ENCODE results near the gene RAD23A. TPM values are rescaled to one million over a fixed set of nuclear protein-coding genes. Genes with fewer than 3 reads are reported as not detected.

RAD23A gene
- total RNA-seq, 2 experiments from 2014 or later = 90.0 to 92.7 TPM

DNA sequence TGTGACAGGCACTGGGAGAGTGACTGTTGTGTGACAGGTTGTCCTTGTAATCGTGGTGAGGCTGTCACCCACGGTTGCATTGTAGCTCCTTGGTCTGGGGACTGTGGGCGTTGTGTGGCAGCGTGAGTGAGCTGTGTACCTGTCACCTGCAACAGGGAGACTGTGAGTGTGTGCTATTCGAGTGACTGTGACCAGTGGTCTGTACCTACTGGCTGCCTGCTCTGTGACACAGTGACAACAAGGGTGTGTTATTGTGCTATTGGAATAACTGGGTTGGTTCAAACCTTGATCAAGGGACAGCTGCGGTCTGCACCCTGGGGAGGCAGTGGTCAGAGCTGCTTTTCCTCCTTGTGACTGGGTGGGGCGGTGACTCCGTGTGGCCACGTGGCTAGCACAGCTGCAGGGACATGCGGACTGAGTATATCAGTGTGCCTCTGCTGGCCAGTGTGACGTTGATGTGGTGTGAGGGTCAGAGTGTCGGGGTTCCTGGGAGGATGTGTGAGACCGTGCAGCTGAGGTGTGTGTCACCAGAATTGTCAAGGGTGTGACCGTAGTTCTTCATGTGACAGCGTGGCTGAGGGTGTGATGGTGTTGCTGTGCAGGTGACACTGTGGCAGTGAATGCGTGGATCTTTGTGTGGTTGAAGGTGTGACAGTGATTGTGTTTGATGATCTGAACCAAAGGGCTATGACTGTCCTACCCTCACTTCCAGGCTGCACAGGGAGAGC is 39.6 kb downstream of the RAD23A start:
- DNase-seq = peak in 1 of 14 experiments; percentile 45
- ChIA-PET POLR2A (interaction anchor here (0.9 kb wide), 1 partner anchor 69 kb away, joined by 3 read pairs; no protein-coding TSS in a partner anchor), CTCF (interaction anchor here (0.5 to 1.1 kb wide), 3 partner anchors 45 to 140 kb away, joined by 3 to 6 read pairs (median 4); no protein-coding TSS in a partner anchor)
- Histone ChIP-seq H3K27ac (ENCODE audit: low read depth in 1 of 2, low read length in 2 of 2) (peak overlapping the region in 1 of 2 donors; percentile 4), H3K27me3 (ENCODE audit: control insufficient read depth in 1 of 2, insufficient read depth in 2 of 2, low read length in 2 of 2) (peaks cover 0 to 2% of the 10 kb centered on the region in 2 experiments), H3K4me1 (ENCODE audit: insufficient read depth, low read length) (peaks cover 16% of the 10 kb centered on the region), H3K4me3 (ENCODE audit: low read length) (no peak overlapping the region), H3K9me3 (ENCODE audit: control insufficient read depth in 1 of 2, insufficient read depth in 1 of 2, low read length in 2 of 2) (peaks cover 0 to 5% of the 10 kb centered on the region in 2 experiments), H3K36me3 (ENCODE audit: insufficient read depth, low read length) (no peaks in the 10 kb centered on the region)
- H3K36me3 Mint-ChIP-seq (ENCODE audit: low read depth) = no peaks in the 10 kb centered on the region
- H3K4me3 Mint-ChIP-seq = no peak overlapping the region
- no peak for ATAC-seq (ENCODE audit: poor library complexity)
- no peaks in the 10 kb centered on the region for H3K4me1 Mint-ChIP-seq (ENCODE audit: low read depth)
- intact Hi-C loops (cut with DNase I, micrococcal nuclease) = loop anchor here (5.0 to 10.0 kb wide), 2 partner anchors 47 to 50 kb away; no protein-coding TSS in a partner anchor
- H3K9me3 Mint-ChIP-seq = no peaks in the 10 kb centered on the region
- peaks cover 5% of the 10 kb centered on the region for H3K27me3 Mint-ChIP-seq
- TF ChIP-seq, protein P1, sequence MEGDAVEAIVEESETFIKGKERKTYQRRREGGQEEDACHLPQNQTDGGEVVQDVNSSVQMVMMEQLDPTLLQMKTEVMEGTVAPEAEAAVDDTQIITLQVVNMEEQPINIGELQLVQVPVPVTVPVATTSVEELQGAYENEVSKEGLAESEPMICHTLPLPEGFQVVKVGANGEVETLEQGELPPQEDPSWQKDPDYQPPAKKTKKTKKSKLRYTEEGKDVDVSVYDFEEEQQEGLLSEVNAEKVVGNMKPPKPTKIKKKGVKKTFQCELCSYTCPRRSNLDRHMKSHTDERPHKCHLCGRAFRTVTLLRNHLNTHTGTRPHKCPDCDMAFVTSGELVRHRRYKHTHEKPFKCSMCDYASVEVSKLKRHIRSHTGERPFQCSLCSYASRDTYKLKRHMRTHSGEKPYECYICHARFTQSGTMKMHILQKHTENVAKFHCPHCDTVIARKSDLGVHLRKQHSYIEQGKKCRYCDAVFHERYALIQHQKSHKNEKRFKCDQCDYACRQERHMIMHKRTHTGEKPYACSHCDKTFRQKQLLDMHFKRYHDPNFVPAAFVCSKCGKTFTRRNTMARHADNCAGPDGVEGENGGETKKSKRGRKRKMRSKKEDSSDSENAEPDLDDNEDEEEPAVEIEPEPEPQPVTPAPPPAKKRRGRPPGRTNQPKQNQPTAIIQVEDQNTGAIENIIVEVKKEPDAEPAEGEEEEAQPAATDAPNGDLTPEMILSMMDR (IDR thresholded peaks at IDR 0.05) = no peak
- no peak overlapping the region for H3K27ac Mint-ChIP-seq

- Mint-ChIP-seq H3K4me3 (no peak overlapping the region), H3K9me3 (no peaks in the 10 kb centered on the region), H3K36me3 (ENCODE audit: low read depth) (no peaks in the 10 kb centered on the region), H3K27ac (no peak overlapping the region), H3K27me3 (peaks cover 5% of the 10 kb centered on the region), H3K4me1 (ENCODE audit: low read depth) (no peaks in the 10 kb centered on the region)
- TF ChIP-seq, protein P1 (IDR thresholded peaks at IDR 0.05) = no peak
- Histone ChIP-seq H3K27ac (ENCODE audit: low read depth in 1 of 2, low read length in 2 of 2) (no peak overlapping the region), H3K4me3 (ENCODE audit: low read length) (no peak overlapping the region), H3K4me1 (ENCODE audit: insufficient read depth, low read length) (peaks cover 16% of the 10 kb centered on the region), H3K9me3 (ENCODE audit: control insufficient read depth in 1 of 2, insufficient read depth in 1 of 2, low read length in 2 of 2) (peaks cover 0 to 5% of the 10 kb centered on the region in 2 experiments), H3K36me3 (ENCODE audit: insufficient read depth, low read length) (no peaks in the 10 kb centered on the region), H3K27me3 (ENCODE audit: control insufficient read depth in 1 of 2, insufficient read depth in 2 of 2, low read length in 2 of 2) (peaks cover 0 to 2% of the 10 kb centered on the region in 2 experiments)
- DNase-seq = no peak
- ChIA-PET POLR2A (no interaction called here), CTCF (no interaction called here)
- intact Hi-C loops (cut with DNase I, micrococcal nuclease) = loop anchor here (5.0 to 10.0 kb wide), 2 partner anchors 46 to 48 kb away; no protein-coding TSS in a partner anchor
- ATAC-seq (ENCODE audit: poor library complexity) = no peak
Observed at GRCh38 chr19:12986726-12987125, 41.1 kb downstream of the RAD23A start.

DNA sequence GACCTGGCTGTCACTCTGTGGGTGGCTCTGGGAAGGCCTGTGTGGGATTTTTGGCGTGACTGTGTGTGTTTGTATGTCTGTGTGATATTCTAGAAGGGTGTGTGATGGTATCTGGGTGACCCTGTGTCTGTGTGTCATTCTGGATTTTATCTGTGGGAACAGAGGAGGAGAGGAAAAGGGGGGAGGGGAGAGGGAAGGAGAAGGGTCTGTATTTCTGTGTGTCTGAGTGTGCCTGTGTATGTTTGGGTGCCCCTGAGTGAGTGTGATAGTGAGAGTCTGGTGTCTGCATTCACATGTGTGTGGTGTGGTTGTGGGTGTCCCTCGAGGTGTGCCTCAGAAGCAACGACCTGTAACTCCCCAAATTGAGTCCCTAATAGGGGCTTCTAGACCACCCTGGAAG is 41.5 kb downstream of the RAD23A start:
- CTCF ChIA-PET = no interaction called here
- TF ChIP-seq, protein P1 (IDR thresholded peaks at IDR 0.05) = no peak
- H3K27me3 ChIP-seq (ENCODE audit: control insufficient read depth in 1 of 2, insufficient read depth in 2 of 2, low read length in 2 of 2) = peaks cover 0 to 2% of the 10 kb centered on the region in 2 experiments
- Mint-ChIP-seq H3K4me1 (ENCODE audit: low read depth) (no peaks in the 10 kb centered on the region), H3K36me3 (ENCODE audit: low read depth) (no peaks in the 10 kb centered on the region), H3K27me3 (peaks cover 5% of the 10 kb centered on the region), H3K4me3 (no peak overlapping the region), H3K9me3 (no peaks in the 10 kb centered on the region), H3K27ac (no peak overlapping the region)
- POLR2A ChIA-PET = no interaction called here
- peaks cover 16% of the 10 kb centered on the region for H3K4me1 ChIP-seq (ENCODE audit: insufficient read depth, low read length)
- no peak overlapping the region for H3K4me3 ChIP-seq (ENCODE audit: low read length)
- no peak for ATAC-seq (ENCODE audit: poor library complexity)
- intact Hi-C loops (cut with DNase I, micrococcal nuclease) = loop anchor here (5.0 to 10.0 kb wide), 2 partner anchors 45 to 48 kb away; no protein-coding TSS in a partner anchor
- no peaks in the 10 kb centered on the region for H3K36me3 ChIP-seq (ENCODE audit: insufficient read depth, low read length)
- no peak overlapping the region for H3K27ac ChIP-seq (ENCODE audit: low read depth in 1 of 2, low read length in 2 of 2)
- peaks cover 0 to 5% of the 10 kb centered on the region in 2 experiments for H3K9me3 ChIP-seq (ENCODE audit: control insufficient read depth in 1 of 2, insufficient read depth in 1 of 2, low read length in 2 of 2)
- DNase-seq = no peak

All from CD4-positive, alpha-beta T cell (primary cell).